Right cardiac atrium (tissue), 5 donors: ENCODE measurements around the gene CDH4. TPM values are rescaled to one million over a fixed set of nuclear protein-coding genes. Genes with fewer than 3 reads are reported as not detected.

Experiments
- ATAC-seq, 2 donors: fragments of 200-7000 bp; cut with Tn5 transposase; one replicate each; pipeline versions ENCODE4 v1.8.0 to v1.9.1; 2020; ENCODE audit warnings: moderate library complexity in 2 of 2, mild to moderate bottlenecking in 1 of 2
- DNase-seq, 3 donors: peaks; one replicate each; pipeline ENCODE4 v3.0.0-alpha.2; 2020
- H3K27ac ChIP-seq: one replicate; pipeline ENCODE4 v1.5.1; 2013; ENCODE audit warnings: mild to moderate bottlenecking, low read length, control low read depth, moderate library complexity
- H3K27me3 ChIP-seq: one replicate; pipeline ENCODE4 v1.6.1; 2013; ENCODE audit not compliant: control insufficient read depth, insufficient read depth
- H3K4me1 ChIP-seq: one replicate; pipeline ENCODE4 v1.6.1; 2013; ENCODE audit warnings: low read length; ENCODE audit not compliant: control insufficient read depth, insufficient read depth
- H3K4me3 ChIP-seq: one replicate; pipeline ENCODE4 v1.5.1; 2013; ENCODE audit warnings: low read length, control low read depth
- H3K9me3 ChIP-seq: one replicate; pipeline ENCODE4 v1.6.1; 2013; ENCODE audit warnings: low read length; ENCODE audit not compliant: control insufficient read depth
- WGBS: extraction: QIAGEN DNeasy Blood & Tissue Kit; methylation state at CpG from one replicate; pipeline ENCODE4 v1.1.7; 2013; 5-methylcytosine and 5-hydroxymethylcytosine counted together
- intact Hi-C, 4 donors: fragments of 100-400 bp; cut with DNase I; formaldehyde crosslinking; loops; one replicate each; pipeline versions ENCODE4 v1.11.0 to v1.14.0; 2022 to 2023
- long read RNA-seq, 4 donors: library from polyadenylated mRNA; unstranded; transcript quantifications; one replicate each; pipeline ENCODE4 v2.0.0, GENCODE V29; 2020 to 2021
- polyA plus RNA-seq: library from polyadenylated mRNA; stranded (reverse); fragments of 200-250 nt; gene quantifications from one replicate; pipeline ENCODE4 v1.2.3, GENCODE V29; 2013
- total RNA-seq, 4 donors: library from RNA; stranded (reverse); fragmentation: NEBNext Ultra II Directional; extraction: Animal tissue kit (Norgen Biotek cat#: 25700); gene quantifications; one replicate each; pipeline ENCODE4 v1.2.1, GENCODE V29; 2021
- donor health status: healthy with polysubstance abuse.
- donor health status: DM: no; HTN: yes; CAD: no.
- donor health status: DM: no; HTN: no; CAD: no.
- donor health status: DM: no; HTN: yes; CAD: no; lungs with severe emphysema.
- donor health status: DM: yes; HTN: yes; CAD: no.

CDH4 gene
- total RNA-seq (1 to 10 TPM in 1 of 4 donors, under 1 TPM in 3; 0.21 to 1.0 (median 0.59) TPM), polyA plus RNA-seq (0.32 TPM)
- long read RNA-seq, donor 1, partial matches to known transcripts, result 3 of 6 reads
- long read RNA-seq, donor 1, other reads (novel, unspliced or antisense), result 3 of 6 reads
- long read RNA-seq, donor 2, result 0 reads
- long read RNA-seq, donor 3, partial matches to known transcripts, result 1 of 1 reads
- long read RNA-seq, donor 3, other reads (novel, unspliced or antisense), result 0 of 1 reads
- long read RNA-seq, donor 4, partial matches to known transcripts, result 1 of 1 reads
- long read RNA-seq, donor 4, other reads (novel, unspliced or antisense), result 0 of 1 reads

GRCh38 chr20:61251529-61252393, at the start of gene CDH4:
CDH4 (plus strand) TSS chr20:61252261.
- 5% methylated on average over 78 of the region's 78 CpGs for WGBS
- H3K4me3 ChIP-seq, result peak within 1 kb of the TSS; percentile 55
- H3K27me3 ChIP-seq, result peaks cover 3% of the 10 kb centered on the region
- intact Hi-C loops, result no loop called here
- no peaks in the 10 kb centered on the region for H3K9me3 ChIP-seq
- H3K27ac ChIP-seq, result no peak within 1 kb of the TSS
- no peaks in the 10 kb centered on the region for H3K4me1 ChIP-seq
- no peak for ATAC-seq
- no peak for DNase-seq

GRCh38 chr20:61203320-61203719, 48.7 kb upstream of the CDH4 start:
- H3K27me3 ChIP-seq, result no peaks in the 10 kb centered on the region
- intact Hi-C loops, result no loop called here
- no peak overlapping the region for H3K27ac ChIP-seq
- no peak for ATAC-seq
- H3K4me1 ChIP-seq, result no peaks in the 10 kb centered on the region
- no peak for DNase-seq
- WGBS, result 52% methylated on average over 5 of the region's 5 CpGs
- H3K4me3 ChIP-seq, result no peak overlapping the region
- H3K9me3 ChIP-seq, result no peaks in the 10 kb centered on the region

GRCh38 chr20:61204206-61204605, 47.9 kb upstream of the CDH4 start:
- Histone ChIP-seq H3K27me3 (no peaks in the 10 kb centered on the region), H3K9me3 (no peaks in the 10 kb centered on the region), H3K27ac (no peak overlapping the region), H3K4me1 (no peaks in the 10 kb centered on the region), H3K4me3 (no peak overlapping the region)
- WGBS, result 78% methylated on average over 8 of the region's 8 CpGs
- ATAC-seq (no peak), DNase-seq (no peak)
- intact Hi-C loops, result no loop called here

- no peak for ATAC-seq
- WGBS, result 70% methylated on average over 6 of the region's 6 CpGs
- Histone ChIP-seq H3K9me3 (no peaks in the 10 kb centered on the region), H3K27ac (no peak overlapping the region), H3K27me3 (no peaks in the 10 kb centered on the region), H3K4me3 (no peak overlapping the region), H3K4me1 (no peaks in the 10 kb centered on the region)
- intact Hi-C loops, result no loop called here
- no peak for DNase-seq
These were observed 46.3 kb upstream of the CDH4 start for GRCh38 chr20:61205769-61206168.

GRCh38 chr20:61210862-61211261, 41.2 kb upstream of the CDH4 start:
- Histone ChIP-seq H3K4me1 (no peaks in the 10 kb centered on the region), H3K27ac (no peak overlapping the region), H3K4me3 (no peak overlapping the region), H3K27me3 (no peaks in the 10 kb centered on the region), H3K9me3 (no peaks in the 10 kb centered on the region)
- intact Hi-C loops, result no loop called here
- 76% methylated on average over 6 of the region's 6 CpGs for WGBS
- ATAC-seq (no peak), DNase-seq (no peak)

GRCh38 chr20:61217848-61218247, 34.2 kb upstream of the CDH4 start:
- no peaks in the 10 kb centered on the region for H3K9me3 ChIP-seq
- 91% methylated on average over 1 of the region's 1 CpG for WGBS
- no peaks in the 10 kb centered on the region for H3K4me1 ChIP-seq
- intact Hi-C loops, result no loop called here
- no peaks in the 10 kb centered on the region for H3K27me3 ChIP-seq
- ATAC-seq, result no peak
- DNase-seq, result no peak
- no peak overlapping the region for H3K4me3 ChIP-seq
- no peak overlapping the region for H3K27ac ChIP-seq

GRCh38 chr20:61219021-61219431, 33.0 kb upstream of the CDH4 start:
- Histone ChIP-seq H3K4me1 (no peaks in the 10 kb centered on the region), H3K4me3 (no peak overlapping the region), H3K9me3 (no peaks in the 10 kb centered on the region), H3K27me3 (no peaks in the 10 kb centered on the region), H3K27ac (no peak overlapping the region)
- no peak for DNase-seq
- ATAC-seq, result no peak
- intact Hi-C loops, result no loop called here

GRCh38 chr20:61220131-61220530, 31.9 kb upstream of the CDH4 start:
- no peak for ATAC-seq
- 78% methylated on average over 4 of the region's 4 CpGs for WGBS
- H3K27ac ChIP-seq, result no peak overlapping the region
- H3K4me1 ChIP-seq, result no peaks in the 10 kb centered on the region
- no peak overlapping the region for H3K4me3 ChIP-seq
- no peaks in the 10 kb centered on the region for H3K9me3 ChIP-seq
- DNase-seq, result no peak
- H3K27me3 ChIP-seq, result no peaks in the 10 kb centered on the region
- intact Hi-C loops, result loop anchor here in 1 of 4 donors (10.0 kb wide), 1 partner anchor 1005 kb away; no protein-coding TSS in a partner anchor

GRCh38 chr20:61220626-61221325, 31.3 kb upstream of the CDH4 start:
- no peak overlapping the region for H3K27ac ChIP-seq
- H3K9me3 ChIP-seq, result no peaks in the 10 kb centered on the region
- no peak for ATAC-seq
- no peaks in the 10 kb centered on the region for H3K4me1 ChIP-seq
- DNase-seq, result no peak
- intact Hi-C loops, result loop anchor here in 1 of 4 donors (10.0 kb wide), 1 partner anchor 1006 kb away; no protein-coding TSS in a partner anchor
- WGBS, result 86% methylated on average over 17 of the region's 17 CpGs
- no peaks in the 10 kb centered on the region for H3K27me3 ChIP-seq
- no peak overlapping the region for H3K4me3 ChIP-seq

- H3K4me3 ChIP-seq, result no peak overlapping the region
- no peak overlapping the region for H3K27ac ChIP-seq
- H3K4me1 ChIP-seq, result no peaks in the 10 kb centered on the region
- ATAC-seq (no peak), DNase-seq (no peak)
- H3K9me3 ChIP-seq, result no peaks in the 10 kb centered on the region
- intact Hi-C loops, result loop anchor here in 1 of 4 donors (10.0 kb wide), 1 partner anchor 1008 kb away; no protein-coding TSS in a partner anchor
- 84% methylated on average over 3 of the region's 3 CpGs for WGBS
- H3K27me3 ChIP-seq, result no peaks in the 10 kb centered on the region
These were observed 29.4 kb upstream of the CDH4 start for GRCh38 chr20:61222699-61223098.

GRCh38 chr20:61223121-61223520, 28.9 kb upstream of the CDH4 start:
- no peaks in the 10 kb centered on the region for H3K27me3 ChIP-seq
- no peak for DNase-seq
- intact Hi-C loops, result loop anchor here in 1 of 4 donors (10.0 kb wide), 1 partner anchor 1008 kb away; no protein-coding TSS in a partner anchor
- no peaks in the 10 kb centered on the region for H3K9me3 ChIP-seq
- no peak overlapping the region for H3K4me3 ChIP-seq
- no peak for ATAC-seq
- no peaks in the 10 kb centered on the region for H3K4me1 ChIP-seq
- WGBS, result 90% methylated on average over 10 of the region's 10 CpGs
- no peak overlapping the region for H3K27ac ChIP-seq
